Esophagus squamous epithelium (tissue), 4 donors: ENCODE results near the gene IWS1.

ENCODE experiments used
- POLR2A ChIP-seq, 4 donors: fragments of 450-650 bp; IDR thresholded peaks; one replicate each; pipeline ENCODE4 v1.6.1; 2017; ENCODE audit warnings: antibody characterized with exemption in 4 of 4, mild to moderate bottlenecking in 4 of 4, moderate library complexity in 3 of 4
- TF ChIP-seq, protein P1 (sequence below), 6 experiments: fragments of 450-650 bp in 4 of 6; fragments of 200-600 bp in 2 of 6; sonication (generic) in 2 of 6; IDR thresholded peaks; one replicate each; pipeline ENCODE4 v1.5.1; 2016 to 2019; ENCODE audit warnings: antibody characterized with exemption in 6 of 6, mild to moderate bottlenecking in 4 of 6, moderate library complexity in 4 of 6

DNA sequence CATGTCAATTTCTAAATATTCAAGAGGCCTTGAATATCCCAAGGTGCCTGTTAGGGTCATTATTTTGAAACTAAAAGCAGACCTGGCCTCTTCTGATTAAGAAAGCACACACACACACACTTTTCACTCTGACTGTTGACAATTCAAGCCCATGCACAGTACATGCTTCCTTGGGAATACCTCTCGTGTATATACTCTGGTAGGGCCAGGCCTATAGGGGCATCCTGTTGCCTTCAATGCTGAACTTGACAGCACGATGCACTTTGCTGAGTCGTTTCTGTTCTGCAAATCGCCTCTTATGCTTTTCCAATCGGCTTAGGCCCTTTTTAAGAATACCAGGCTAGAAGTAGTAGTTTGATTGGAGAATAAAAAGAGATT is 40.6 kb downstream of the IWS1 start:
- TF ChIP-seq, protein P1, sequence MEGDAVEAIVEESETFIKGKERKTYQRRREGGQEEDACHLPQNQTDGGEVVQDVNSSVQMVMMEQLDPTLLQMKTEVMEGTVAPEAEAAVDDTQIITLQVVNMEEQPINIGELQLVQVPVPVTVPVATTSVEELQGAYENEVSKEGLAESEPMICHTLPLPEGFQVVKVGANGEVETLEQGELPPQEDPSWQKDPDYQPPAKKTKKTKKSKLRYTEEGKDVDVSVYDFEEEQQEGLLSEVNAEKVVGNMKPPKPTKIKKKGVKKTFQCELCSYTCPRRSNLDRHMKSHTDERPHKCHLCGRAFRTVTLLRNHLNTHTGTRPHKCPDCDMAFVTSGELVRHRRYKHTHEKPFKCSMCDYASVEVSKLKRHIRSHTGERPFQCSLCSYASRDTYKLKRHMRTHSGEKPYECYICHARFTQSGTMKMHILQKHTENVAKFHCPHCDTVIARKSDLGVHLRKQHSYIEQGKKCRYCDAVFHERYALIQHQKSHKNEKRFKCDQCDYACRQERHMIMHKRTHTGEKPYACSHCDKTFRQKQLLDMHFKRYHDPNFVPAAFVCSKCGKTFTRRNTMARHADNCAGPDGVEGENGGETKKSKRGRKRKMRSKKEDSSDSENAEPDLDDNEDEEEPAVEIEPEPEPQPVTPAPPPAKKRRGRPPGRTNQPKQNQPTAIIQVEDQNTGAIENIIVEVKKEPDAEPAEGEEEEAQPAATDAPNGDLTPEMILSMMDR (IDR thresholded peaks at IDR 0.05): no peak
- TF ChIP-seq POLR2A (IDR thresholded peaks at IDR 0.05): no peak
